SK-N-SH (cell line): ENCODE results near the gene CRACR2A. TPM values are rescaled to one million over a fixed set of nuclear protein-coding genes. Genes with fewer than 3 reads are reported as not detected.

ENCODE experiments used
- CTCF ChIA-PET: fragments of 300-600, 350-600 bp; formaldehyde crosslinking; extraction: SDS; loops from one replicate; lab custom pipeline; 2021; lab: Yijun Ruan, JAX
- POLR2A ChIA-PET: fragments of 350-600 bp; sonication (Branson Sonifier 250); formaldehyde crosslinking; extraction: SDS; loops from one replicate; lab custom pipeline; 2020; ENCODE audit warnings: antibody characterized with exemption, inconsistent platforms; lab: Yijun Ruan, JAX
- DNase-seq: peaks from one replicate; pipeline ENCODE4 v3.0.0; 2012
- H2AFZ ChIP-seq: fragments of 200-600 bp; sonication (generic); 2 replicates; pipeline ENCODE4 v1.8.1; 2016; ENCODE audit warnings: antibody characterized with exemption, mild to moderate bottlenecking, low read depth
- H3F3A ChIP-seq: fragments of 200-600 bp; sonication (generic); replicated peaks from 2 replicates; pipeline ENCODE3; 2016; ENCODE audit warnings: antibody characterized with exemption, mild to moderate bottlenecking; ENCODE audit not compliant: insufficient read depth
- H3K27ac ChIP-seq, 2 experiments: fragments of 200-500 bp in 1 of 2; fragments of 200-600 bp in 1 of 2; sonication (Bioruptor generic) in 1 of 2; sonication (generic), shearing (Covaris generic) in 1 of 2; 2 replicates each; pipeline versions ENCODE4 v1.5.1 to v1.6.1; 2014 to 2016; ENCODE audit warnings: low read depth in 2 of 2, inconsistent platforms in 1 of 2, low read length in 1 of 2, mild to moderate bottlenecking in 1 of 2, mixed read lengths in 1 of 2
- H3K27me3 ChIP-seq: fragments of 200-600 bp; sonication (generic), shearing (Covaris generic); 2 replicates; pipeline ENCODE4 v1.6.1; 2016; ENCODE audit warnings: mixed run types; ENCODE audit not compliant: insufficient read depth
- H3K36me3 ChIP-seq, 2 experiments: fragments of 200-500 bp in 1 of 2; fragments of 200-600 bp in 1 of 2; sonication (Bioruptor generic) in 1 of 2; sonication (generic) in 1 of 2; replicated peaks in 1 of 2; 2 replicates each; pipeline versions ENCODE3 to v1.5.1; 2014 to 2016; ENCODE audit warnings: low read length in 1 of 2, mild to moderate bottlenecking in 1 of 2; ENCODE audit not compliant: insufficient read depth in 2 of 2, control insufficient read depth in 1 of 2
- H3K4me1 ChIP-seq, 2 experiments: fragments of 200-500 bp in 1 of 2; fragments of 200-600 bp in 1 of 2; sonication (Bioruptor generic) in 1 of 2; sonication (generic), shearing (Covaris generic) in 1 of 2; 2 replicates each; pipeline versions ENCODE4 v1.5.1 to v1.6.1; 2014 to 2016; ENCODE audit warnings: low read depth in 1 of 2, low read length in 1 of 2, mixed run types in 1 of 2; ENCODE audit not compliant: insufficient read depth in 2 of 2, control insufficient read depth in 1 of 2
- H3K4me2 ChIP-seq: fragments of 200-600 bp; sonication (generic), shearing (Covaris generic); 2 replicates; pipeline ENCODE4 v1.6.1; 2017; ENCODE audit warnings: mixed run types
- H3K4me3 ChIP-seq, 2 experiments: fragments of 200-500 bp in 1 of 2; fragments of 200-600 bp in 1 of 2; sonication (Bioruptor generic) in 1 of 2; sonication (generic), shearing (Covaris generic) in 1 of 2; 2 replicates each; pipeline versions ENCODE4 v1.5.1 to v1.8.1; 2014 to 2016; ENCODE audit warnings: low read depth in 2 of 2, inconsistent platforms in 1 of 2, low read length in 1 of 2, mild to moderate bottlenecking in 1 of 2, mixed read lengths in 1 of 2, moderate library complexity in 1 of 2
- H3K79me2 ChIP-seq: fragments of 200-600 bp; sonication (generic); 2 replicates; pipeline ENCODE4 v1.8.1; 2017; ENCODE audit warnings: mild to moderate bottlenecking; ENCODE audit not compliant: insufficient read depth
- H3K9ac ChIP-seq: fragments of 200-600 bp; sonication (generic); 2 replicates; pipeline ENCODE4 v1.6.1; 2017; ENCODE audit warnings: mixed run types
- H3K9me2 ChIP-seq: fragments of 200-600 bp; sonication (generic); 2 replicates; pipeline ENCODE4 v1.6.1; 2017; ENCODE audit warnings: mixed run types
- H3K9me3 ChIP-seq: fragments of 200-600 bp; sonication (generic); 2 replicates; pipeline ENCODE4 v1.6.1; 2017; ENCODE audit warnings: mixed run types, mild to moderate bottlenecking, moderate library complexity
- H4K20me1 ChIP-seq: fragments of 200-600 bp; sonication (generic); 2 replicates; pipeline ENCODE4 v1.6.1; 2017; ENCODE audit warnings: mild to moderate bottlenecking, mixed run types; ENCODE audit not compliant: insufficient read depth
- CHD2 ChIP-seq: fragments of 150-350 bp; IDR thresholded peaks from 2 replicates; pipeline ENCODE4 v1.6.1; 2018; ENCODE audit warnings: low read length; ENCODE audit not compliant: partially characterized antibody
- ELF1 ChIP-seq: IDR thresholded peaks from 2 replicates; pipeline ENCODE4 v1.4.0; 2012
- EZH2phosphoT487 ChIP-seq: fragments of 200-600 bp; sonication (generic); IDR thresholded peaks from 2 replicates; pipeline ENCODE4 v1.6.1; 2017; ENCODE audit warnings: low read depth, mixed run types, mild to moderate bottlenecking, antibody characterized with exemption, moderate library complexity, borderline replicate concordance
- FOSL2 ChIP-seq: IDR thresholded peaks from 2 replicates; pipeline ENCODE4 v1.4.0; 2012; ENCODE audit warnings: low read depth, mild to moderate bottlenecking, moderate library complexity, borderline replicate concordance
- GABPA ChIP-seq: IDR thresholded peaks from 2 replicates; pipeline ENCODE4 v1.4.0; 2012; ENCODE audit warnings: low read depth, mild to moderate bottlenecking
- JUND ChIP-seq: IDR thresholded peaks from 2 replicates; pipeline ENCODE4 v1.4.0; 2012
- MEF2A ChIP-seq: IDR thresholded peaks from 2 replicates; pipeline ENCODE4 v1.4.0; 2012; ENCODE audit warnings: low read depth, borderline replicate concordance
- MXI1 ChIP-seq: IDR thresholded peaks from 2 replicates; pipeline ENCODE4 v1.6.1; 2012; ENCODE audit warnings: mild to moderate bottlenecking, low read depth, low read length, improper control_type of control experiment
- NFIC ChIP-seq: IDR thresholded peaks from 2 replicates; pipeline ENCODE4 v1.4.0; 2012; ENCODE audit warnings: borderline replicate concordance
- NRF1 ChIP-seq: IDR thresholded peaks from 2 replicates; pipeline ENCODE4 v1.6.1; 2012; ENCODE audit warnings: low read depth, mild to moderate bottlenecking, low read length
- POLR2AphosphoS5 ChIP-seq: IDR thresholded peaks from 2 replicates; pipeline ENCODE4 v1.6.1; 2012; ENCODE audit warnings: low read depth, low read length
- RCOR1 ChIP-seq: fragments of 150-350 bp; IDR thresholded peaks from 2 replicates; pipeline ENCODE4 v1.6.1; 2017; ENCODE audit warnings: antibody characterized with exemption, low read length
- RFX5 ChIP-seq: IDR thresholded peaks from 2 replicates; pipeline ENCODE4 v1.6.1; 2012; ENCODE audit warnings: mild to moderate bottlenecking, improper control_type of control experiment, low read length
- RXRA ChIP-seq: IDR thresholded peaks from 2 replicates; pipeline ENCODE4 v1.4.0; 2012; ENCODE audit warnings: low read depth, mild to moderate bottlenecking, borderline replicate concordance
- SMC3 ChIP-seq: IDR thresholded peaks from 2 replicates; pipeline ENCODE4 v1.6.1; 2012; ENCODE audit warnings: low read depth, low read length, improper control_type of control experiment
- TCF12 ChIP-seq: IDR thresholded peaks from 2 replicates; pipeline ENCODE4 v1.4.0; 2012
- USF2 ChIP-seq: fragments of 150-350 bp; IDR thresholded peaks from 2 replicates; pipeline ENCODE4 v1.6.1; 2017; ENCODE audit warnings: antibody characterized with exemption, low read length, low read depth, borderline replicate concordance
- YY1 ChIP-seq: IDR thresholded peaks from 2 replicates; pipeline ENCODE4 v1.4.0; 2012; ENCODE audit warnings: low read depth, mild to moderate bottlenecking
- ZBTB33 ChIP-seq: IDR thresholded peaks from 2 replicates; pipeline ENCODE4 v1.4.0; 2012; ENCODE audit warnings: low read depth, borderline replicate concordance
- WGBS: methylation state at CpG from one replicate; pipeline ENCODE4 v1.1.6; 2017; ENCODE audit warnings: low lambda C conversion rate; 5-methylcytosine and 5-hydroxymethylcytosine counted together
- polyA plus RNA-seq, 3 experiments: library from polyadenylated mRNA; depleted of rRNA; stranded (reverse); fragments of >200 nt; gene quantifications; 2 replicates each; pipeline ENCODE4 v1.2.3, GENCODE V29; 2012
- TF ChIP-seq, protein P1 (sequence below): IDR thresholded peaks from 2 replicates; pipeline ENCODE4 v1.4.0; 2012; ENCODE audit warnings: low read depth

CRACR2A gene
- polyA plus RNA-seq, 1 of the 3 experiments (the other 2 are of a cell fraction) = 0.12 TPM

DNA sequence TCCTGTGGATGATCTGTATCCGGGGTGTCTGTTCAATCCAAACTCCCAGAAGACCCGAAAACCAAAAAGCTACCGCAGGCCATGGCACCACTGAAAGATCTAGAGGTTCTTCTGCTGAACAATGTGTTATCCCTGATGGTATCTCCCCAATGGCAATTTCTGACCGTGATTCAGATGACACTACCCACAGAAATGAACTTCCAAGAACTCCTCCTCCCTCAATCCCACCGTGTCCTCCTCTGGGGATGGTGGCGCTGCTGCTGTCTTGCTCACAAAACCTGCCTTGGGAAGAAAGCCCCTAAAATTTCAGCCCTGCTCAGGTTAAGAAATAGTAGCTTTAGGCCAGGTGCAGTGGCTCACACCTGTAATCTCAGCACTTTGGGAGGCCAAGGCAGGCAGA, 7.8 kb downstream of the CRACR2A start (continued):
- TF ChIP-seq EZH2phosphoT487 (no peak), POLR2AphosphoS5 (no peak)
- TF ChIP-seq, all 33 proteins: peak for 0

GRCh38 chr12:3744229-3744901, 8.5 kb downstream of the CRACR2A start:
- Histone ChIP-seq H3K79me2 (no peaks in the 10 kb centered on the region), H4K20me1 (no peaks in the 10 kb centered on the region), H3K27me3 (no peaks in the 10 kb centered on the region; the same call in 1 of the 2 replicates), H3K9ac (no peak overlapping the region), H3K27ac (no peak overlapping the region), H3K4me2 (no peak overlapping the region), H3K9me2 (no peaks in the 10 kb centered on the region), H3K4me3 (no peak overlapping the region), H3K9me3 (no peaks in the 10 kb centered on the region), H3K36me3 (no peaks in the 10 kb centered on the region), H3K4me1 (no peaks in the 10 kb centered on the region), H2AFZ (no peak overlapping the region), H3F3A (no peaks in the 10 kb centered on the region)
- POLR2A ChIA-PET = no interaction called here
- no peak for TF ChIP-seq NFIC
- no peak for TF ChIP-seq NRF1
- no peak for TF ChIP-seq ELF1
- TF ChIP-seq SMC3 = no peak
- TF ChIP-seq CHD2 = no peak
- TF ChIP-seq MXI1 = no peak
- TF ChIP-seq POLR2AphosphoS5 = no peak
- no peak for TF ChIP-seq RFX5
- TF ChIP-seq ZBTB33 = no peak
- no peak for TF ChIP-seq FOSL2
- no peak for TF ChIP-seq RXRA
- DNase-seq = no peak
- 57% methylated on average over 6 of the region's 6 CpGs for WGBS
- CTCF ChIA-PET = interaction anchor here (1.2 to 1.9 kb wide), 2 partner anchors 9 to 444 kb away, joined by 4 to 5 read pairs; partner anchors contain the start of gene CRACR2A

- H3K4me1 ChIP-seq = no peaks in the 10 kb centered on the region
- no peak overlapping the region for H2AFZ ChIP-seq
- 66% methylated on average over 6 of the region's 6 CpGs for whole genome bisulfite sequencing
- POLR2A ChIA-PET = no interaction called here
- no peaks in the 10 kb centered on the region for H4K20me1 ChIP-seq
- no peak overlapping the region for H3K4me2 ChIP-seq
- no peaks in the 10 kb centered on the region for H3K9me2 ChIP-seq
- H3K27me3 ChIP-seq = no peaks in the 10 kb centered on the region; the same call in 1 of the 2 replicates
- no peak overlapping the region for H3K4me3 ChIP-seq
- no peak overlapping the region for H3K9ac ChIP-seq
- no peak overlapping the region for H3K27ac ChIP-seq
- CTCF ChIA-PET = interaction anchor here (1.2 to 1.9 kb wide), 2 partner anchors 9 to 444 kb away, joined by 4 to 5 read pairs; partner anchors contain the start of gene CRACR2A
- H3K9me3 ChIP-seq = no peaks in the 10 kb centered on the region
- H3K36me3 ChIP-seq = no peaks in the 10 kb centered on the region
- no peak for DNase-seq
- no peak for TF ChIP-seq GABPA
- no peak for TF ChIP-seq USF2
- TF ChIP-seq JUND = no peak
- TF ChIP-seq RFX5 = no peak
- no peak for TF ChIP-seq TCF12
- TF ChIP-seq YY1 = no peak
- no peak for TF ChIP-seq RCOR1
- TF ChIP-seq CHD2 = no peak
- TF ChIP-seq MXI1 = no peak
- TF ChIP-seq, protein P1, sequence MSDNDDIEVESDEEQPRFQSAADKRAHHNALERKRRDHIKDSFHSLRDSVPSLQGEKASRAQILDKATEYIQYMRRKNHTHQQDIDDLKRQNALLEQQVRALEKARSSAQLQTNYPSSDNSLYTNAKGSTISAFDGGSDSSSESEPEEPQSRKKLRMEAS = no peak
- no peak for TF ChIP-seq MEF2A
- no peaks in the 10 kb centered on the region for H3K79me2 ChIP-seq
- no peaks in the 10 kb centered on the region for H3F3A ChIP-seq
Measured at GRCh38 chr12:3743803-3744202, 9.1 kb downstream of the CRACR2A start.
